B cell (primary cell): ENCODE data around the gene ARMC5. TPM values are rescaled to one million over a fixed set of nuclear protein-coding genes. Genes with fewer than 3 reads are reported as not detected.
A peak's percentile ranks its signal among the peaks of the same experiment; 100 is the strongest.

Experiments used
- ATAC-seq: fragments of 200-7000 bp; cut with Tn5 transposase; one replicate; pipeline ENCODE4 v1.10.0; 2021; ENCODE audit warnings: low read depth, mild to moderate bottlenecking, moderate number of reproducible peaks, moderate library complexity
- CTCF ChIA-PET: fragments of 350-600 bp; sonication (Branson Sonifier 250); formaldehyde crosslinking; loops from one replicate; lab custom pipeline; 2021; ENCODE audit warnings: antibody characterized with exemption, inconsistent platforms; lab: Charles Lee
- POLR2A ChIA-PET: fragments of 350-600 bp; sonication (Branson Sonifier 250); formaldehyde crosslinking; loops from one replicate; lab custom pipeline; 2021; ENCODE audit warnings: antibody characterized with exemption; lab: Charles Lee
- DNase-seq: peaks from one replicate; pipeline ENCODE4 v3.0.0; 2013
- H2AFZ ChIP-seq: 2 replicates; pipeline ENCODE4 v1.6.1; 2012; ENCODE audit warnings: mild to moderate bottlenecking, low read depth, low read length; ENCODE audit not compliant: insufficient read depth, poor library complexity, severe bottlenecking
- H3K27ac ChIP-seq, 2 donors: 1 replicate in 1 of 2; 2 replicates in 1 of 2; pipeline ENCODE4 v1.5.1; 2012 to 2013; ENCODE audit warnings: low read length in 2 of 2, mild to moderate bottlenecking in 2 of 2, moderate library complexity in 1 of 2
- H3K27me3 ChIP-seq, 4 experiments: fragments of 200-600 bp in 1 of 4; sonication (generic) in 1 of 4; replicated peaks in 1 of 4; 1 replicate in 2 of 4; 2 replicates in 2 of 4; pipeline versions ENCODE4 v1.6.1 to v1.7.0; 2013 to 2016; ENCODE audit warnings: low read length in 3 of 4, mild to moderate bottlenecking in 2 of 4, mixed read lengths in 1 of 4, moderate library complexity in 1 of 4; ENCODE audit not compliant: insufficient read depth in 4 of 4, control insufficient read depth in 3 of 4; ENCODE audit errors: control extremely low read depth in 1 of 4
- H3K36me3 ChIP-seq, 2 experiments: replicated peaks in 1 of 2; 1 replicate in 1 of 2; 2 replicates in 1 of 2; pipeline versions ENCODE4 v1.6.1 to v1.7.1; 2013; ENCODE audit warnings: low read length in 1 of 2; ENCODE audit not compliant: insufficient read depth in 2 of 2, control insufficient read depth in 1 of 2; ENCODE audit errors: control extremely low read depth in 1 of 2, extremely low read depth in 1 of 2
- H3K4me1 ChIP-seq, 2 donors: fragments of 200-600 bp in 1 of 2; sonication (generic) in 1 of 2; 1 replicate in 1 of 2; 2 replicates in 1 of 2; pipeline versions ENCODE4 v1.5.1 to v1.6.1; 2013 to 2017; ENCODE audit warnings: low read length in 2 of 2; ENCODE audit not compliant: control insufficient read depth in 2 of 2, insufficient read depth in 2 of 2
- H3K4me2 ChIP-seq: replicated peaks from 2 replicates; pipeline ENCODE3; 2012; ENCODE audit warnings: mild to moderate bottlenecking, low read depth, low read length; ENCODE audit not compliant: poor library complexity, severe bottlenecking
- H3K4me3 ChIP-seq, 5 experiments: fragments of 200-600 bp in 1 of 5; sonication (generic) in 1 of 5; 1 replicate in 3 of 5; 2 replicates in 2 of 5; pipeline versions ENCODE4 v1.5.1 to v1.7.0; 2011 to 2016; ENCODE audit warnings: low read length in 4 of 5, mild to moderate bottlenecking in 4 of 5, low read depth in 2 of 5, control low read depth in 1 of 5, moderate library complexity in 1 of 5; ENCODE audit not compliant: insufficient read depth in 1 of 5; ENCODE audit errors: control extremely low read depth in 1 of 5, extremely low read depth in 1 of 5
- H3K79me2 ChIP-seq: fragments of 200-600 bp; sonication (generic); one replicate; pipeline ENCODE4 v1.6.0; 2016; ENCODE audit warnings: low read length; ENCODE audit not compliant: control insufficient read depth, insufficient read depth
- H3K9ac ChIP-seq: fragments of 200-600 bp; sonication (generic); 2 replicates; pipeline ENCODE4 v1.6.1; 2017; ENCODE audit warnings: mild to moderate bottlenecking, low read length, moderate library complexity
- H3K9me3 ChIP-seq, 3 donors: one replicate each; pipeline versions ENCODE4 v1.6.1 to v1.7.1; 2013; ENCODE audit warnings: low read length in 2 of 3; ENCODE audit not compliant: control insufficient read depth in 2 of 3, insufficient read depth in 1 of 3; ENCODE audit errors: control extremely low read depth in 1 of 3
- H4K20me1 ChIP-seq: 2 replicates; pipeline ENCODE4 v1.6.0; 2012; ENCODE audit warnings: mild to moderate bottlenecking, low read length; ENCODE audit not compliant: insufficient read depth, control insufficient read depth, poor library complexity, severe bottlenecking
- H3K27ac Mint-ChIP-seq: one replicate; pipeline ENCODE4 v1.8.0; 2021; ENCODE audit warnings: mixed read lengths
- H3K27me3 Mint-ChIP-seq: one replicate; pipeline ENCODE4 v1.8.0; 2021; ENCODE audit warnings: mixed read lengths
- H3K4me1 Mint-ChIP-seq: one replicate; pipeline ENCODE4 v1.8.0; 2021; ENCODE audit warnings: mixed read lengths
- H3K4me3 Mint-ChIP-seq: one replicate; pipeline ENCODE4 v1.8.0; 2021; ENCODE audit warnings: mixed read lengths
- H3K9me3 Mint-ChIP-seq: one replicate; pipeline ENCODE4 v1.8.0; 2022; ENCODE audit warnings: mixed read lengths; ENCODE audit not compliant: insufficient read depth
- EZH2 ChIP-seq: IDR thresholded peaks from 2 replicates; pipeline ENCODE4 v1.6.1; 2012; ENCODE audit warnings: borderline replicate concordance, low read depth, mild to moderate bottlenecking, moderate library complexity, low read length; ENCODE audit not compliant: insufficient read depth, poor library complexity, severe bottlenecking
- WGBS: methylation state at CpG from one replicate; pipeline ENCODE4 v1.1.5; 2013; ENCODE audit warnings: missing lambda C conversion rate; ENCODE audit not compliant: insufficient coverage; 5-methylcytosine and 5-hydroxymethylcytosine counted together
- intact Hi-C: fragments of 100-400 bp; cut with micrococcal nuclease; formaldehyde crosslinking; loops from one replicate; pipeline ENCODE4 v1.10.0; 2022
- polyA plus RNA-seq: library from polyadenylated mRNA; depleted of rRNA; stranded (reverse); fragments of >200 nt; gene quantifications from 2 replicates; pipeline ENCODE4 v1.2.3, GENCODE V29; 2012
- total RNA-seq, 2 donors: library from RNA; stranded (reverse); fragments of 120-200 nt in 1 of 2; gene quantifications; 1 replicate in 1 of 2; 2 replicates in 1 of 2; pipeline versions ENCODE4 v1.2.3 to v1.2.4, GENCODE V29; 2013 to 2022
- TF ChIP-seq, protein P1 (sequence below): fragments of 200-600 bp; IDR thresholded peaks from one replicate; pipeline ENCODE4 v1.8.0; 2022; ENCODE audit warnings: antibody characterized with exemption, mild to moderate bottlenecking

Gene ARMC5
- total and polyA plus RNA-seq, 2 donors (not counting 1 experiment from before 2014, with no cell fraction given), result 11.7 to 15.4 TPM

DNA sequence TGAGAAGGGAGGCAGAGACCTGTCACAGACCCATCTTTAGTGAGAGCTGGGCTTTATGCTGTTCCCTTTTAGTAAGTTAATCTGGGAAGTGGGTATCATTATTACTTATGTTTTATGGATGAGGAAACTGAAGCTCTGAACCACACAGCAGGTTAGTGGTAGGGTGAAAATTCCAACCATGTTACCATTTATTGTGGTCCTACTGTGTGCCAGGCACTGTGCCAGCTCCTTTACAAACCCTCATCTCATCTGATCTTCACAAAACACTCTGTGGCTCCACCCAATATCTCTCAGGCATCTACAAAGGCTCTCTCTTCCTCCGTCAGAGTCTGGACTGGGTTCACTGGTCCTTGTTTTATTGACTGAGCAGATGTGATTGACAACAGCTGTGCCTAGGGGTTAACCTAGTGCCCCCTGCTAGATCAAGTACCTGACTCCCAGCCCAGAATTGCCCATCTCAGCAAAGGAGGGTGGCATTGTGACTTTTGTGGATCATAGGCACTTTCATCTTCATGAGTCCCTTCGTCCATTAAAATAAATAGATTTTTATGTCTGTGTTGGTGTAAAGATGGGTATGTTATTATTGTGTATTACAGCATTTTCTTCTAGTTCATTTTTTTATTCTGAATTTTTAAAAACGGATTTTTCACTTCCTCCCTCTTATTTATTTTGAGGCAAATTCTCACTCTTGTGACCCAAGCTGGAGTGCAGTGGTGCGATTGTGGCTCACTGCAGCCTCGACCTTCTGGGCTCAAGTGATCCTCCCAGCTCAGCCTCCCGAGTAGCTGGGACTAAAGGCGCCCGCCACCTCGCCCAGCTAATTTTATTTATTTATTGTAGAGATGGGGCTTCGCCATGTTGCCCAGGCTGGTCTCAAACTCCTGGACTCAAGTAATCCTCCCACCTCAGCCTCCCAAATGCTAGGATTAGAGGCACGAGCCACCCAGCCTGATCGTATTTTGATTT lies 15.8 kb downstream of the ARMC5 start:
- no peak for ATAC-seq
- Mint-ChIP-seq H3K4me1 (peaks cover 43% of the 10 kb centered on the region), H3K27me3 (peaks cover 3% of the 10 kb centered on the region), H3K9me3 (no peaks in the 10 kb centered on the region), H3K4me3 (peak overlapping the region; percentile 90), H3K27ac (no peak overlapping the region)
- no peak overlapping the region for H3K27ac ChIP-seq
- no peak for DNase-seq
- H3K4me2 ChIP-seq, result no peak overlapping the region
- peaks cover 22 to 33% of the 10 kb centered on the region in 2 donors for H3K4me1 ChIP-seq
- H3K79me2 ChIP-seq, result no peaks in the 10 kb centered on the region
- H4K20me1 ChIP-seq, result no peaks in the 10 kb centered on the region
- intact Hi-C loops, result loop anchor here (5.0 kb wide), 1 partner anchor 397 kb away; the partner anchor contains the start of gene ZNF267
- H3K9ac ChIP-seq, result no peak overlapping the region
- H3K9me3 ChIP-seq, result peaks cover 0 to 12% (median 0%) of the 10 kb centered on the region in 3 donors
- ChIA-PET CTCF (interaction anchor here (1.5 kb wide), 1 partner anchor 14 kb away, joined by 6 read pairs; no protein-coding TSS in a partner anchor), POLR2A (interaction anchor here (0.5 kb wide), 1 partner anchor 539 kb away, joined by 3 read pairs; no protein-coding TSS in a partner anchor)
- H3K27me3 ChIP-seq, result peaks cover 0 to 24% (median 11%) of the 10 kb centered on the region in 4 experiments
- H3K4me3 ChIP-seq, result no peak overlapping the region
- TF ChIP-seq, protein P1, sequence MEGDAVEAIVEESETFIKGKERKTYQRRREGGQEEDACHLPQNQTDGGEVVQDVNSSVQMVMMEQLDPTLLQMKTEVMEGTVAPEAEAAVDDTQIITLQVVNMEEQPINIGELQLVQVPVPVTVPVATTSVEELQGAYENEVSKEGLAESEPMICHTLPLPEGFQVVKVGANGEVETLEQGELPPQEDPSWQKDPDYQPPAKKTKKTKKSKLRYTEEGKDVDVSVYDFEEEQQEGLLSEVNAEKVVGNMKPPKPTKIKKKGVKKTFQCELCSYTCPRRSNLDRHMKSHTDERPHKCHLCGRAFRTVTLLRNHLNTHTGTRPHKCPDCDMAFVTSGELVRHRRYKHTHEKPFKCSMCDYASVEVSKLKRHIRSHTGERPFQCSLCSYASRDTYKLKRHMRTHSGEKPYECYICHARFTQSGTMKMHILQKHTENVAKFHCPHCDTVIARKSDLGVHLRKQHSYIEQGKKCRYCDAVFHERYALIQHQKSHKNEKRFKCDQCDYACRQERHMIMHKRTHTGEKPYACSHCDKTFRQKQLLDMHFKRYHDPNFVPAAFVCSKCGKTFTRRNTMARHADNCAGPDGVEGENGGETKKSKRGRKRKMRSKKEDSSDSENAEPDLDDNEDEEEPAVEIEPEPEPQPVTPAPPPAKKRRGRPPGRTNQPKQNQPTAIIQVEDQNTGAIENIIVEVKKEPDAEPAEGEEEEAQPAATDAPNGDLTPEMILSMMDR, result no peak
- no peak for TF ChIP-seq EZH2
- H2AFZ ChIP-seq, result no peak overlapping the region
- 93% methylated on average over 4 of the region's 12 CpGs for WGBS
- H3K36me3 ChIP-seq, result no peaks in the 10 kb centered on the region
